Liver (tissue), 9 donors: ENCODE results near the gene RASGRP1. TPM values are rescaled to one million over a fixed set of nuclear protein-coding genes. Genes with fewer than 3 reads are reported as not detected.

Experiments
- DNase-seq: peaks from one replicate; pipeline ENCODE4 v3.0.0-alpha.2; 2017; ENCODE audit warnings: low spot score
- H3K27ac ChIP-seq, 2 donors: one replicate each; pipeline ENCODE4 v1.7.0; 2013; ENCODE audit warnings: inconsistent platforms in 2 of 2, low read length in 2 of 2, control low read depth in 1 of 2, low read depth in 1 of 2, mild to moderate bottlenecking in 1 of 2
- H3K27me3 ChIP-seq, 4 donors: one replicate each; pipeline versions ENCODE4 v1.6.1 to v1.7.0; 2013; ENCODE audit warnings: low read length in 3 of 4, inconsistent platforms in 1 of 4, mild to moderate bottlenecking in 1 of 4, moderate library complexity in 1 of 4; ENCODE audit not compliant: control insufficient read depth in 4 of 4, insufficient read depth in 4 of 4
- H3K36me3 ChIP-seq, 4 donors: one replicate each; pipeline versions ENCODE4 v1.6.1 to v1.7.0; 2013; ENCODE audit warnings: low read length in 3 of 4, mild to moderate bottlenecking in 3 of 4, low read depth in 1 of 4, moderate library complexity in 1 of 4; ENCODE audit not compliant: control insufficient read depth in 4 of 4, insufficient read depth in 3 of 4
- H3K4me1 ChIP-seq, 4 donors: one replicate each; pipeline versions ENCODE4 v1.6.1 to v1.7.0; 2013; ENCODE audit warnings: low read length in 3 of 4, mild to moderate bottlenecking in 3 of 4, moderate library complexity in 1 of 4; ENCODE audit not compliant: control insufficient read depth in 4 of 4, insufficient read depth in 4 of 4
- H3K4me3 ChIP-seq, 3 donors: one replicate each; pipeline versions ENCODE4 v1.6.1 to v1.7.0; 2013; ENCODE audit warnings: low read length in 3 of 3, control low read depth in 1 of 3, low read depth in 1 of 3, mild to moderate bottlenecking in 1 of 3
- H3K9ac ChIP-seq, 2 donors: one replicate each; pipeline ENCODE4 v1.7.0; 2013; ENCODE audit warnings: low read length in 2 of 2, mild to moderate bottlenecking in 2 of 2, moderate library complexity in 2 of 2, control low read depth in 1 of 2, low read depth in 1 of 2
- H3K9me3 ChIP-seq, 4 donors: one replicate each; pipeline versions ENCODE4 v1.6.1 to v1.7.0; 2013; ENCODE audit warnings: low read length in 3 of 4; ENCODE audit not compliant: control insufficient read depth in 4 of 4
- ATF3 ChIP-seq: IDR thresholded peaks from 2 replicates; pipeline ENCODE4 v1.6.1; 2016; ENCODE audit warnings: antibody characterized with exemption
- FOXA1 ChIP-seq: IDR thresholded peaks from 2 replicates; pipeline ENCODE4 v1.6.1; 2016; ENCODE audit warnings: antibody characterized with exemption
- FOXA2 ChIP-seq: IDR thresholded peaks from 2 replicates; pipeline ENCODE4 v1.6.1; 2016; ENCODE audit warnings: antibody characterized with exemption
- GABPA ChIP-seq, 2 donors: IDR thresholded peaks in 1 of 2; conservative IDR thresholded peaks in 1 of 2; 2 replicates each; pipeline ENCODE4 v1.6.1; 2016; ENCODE audit warnings: antibody characterized with exemption in 2 of 2, mild to moderate bottlenecking in 1 of 2, moderate library complexity in 1 of 2
- HNF4A ChIP-seq, 2 donors: conservative IDR thresholded peaks; 2 replicates each; pipeline ENCODE4 v1.6.1; 2016; ENCODE audit warnings: antibody characterized with exemption in 2 of 2, mild to moderate bottlenecking in 2 of 2
- HNF4G ChIP-seq: IDR thresholded peaks from 2 replicates; pipeline ENCODE4 v1.6.1; 2016; ENCODE audit warnings: antibody characterized with exemption
- JUND ChIP-seq, 2 donors: IDR thresholded peaks; 2 replicates each; pipeline ENCODE4 v1.6.1; 2016; ENCODE audit warnings: antibody characterized with exemption in 2 of 2
- NR2F2 ChIP-seq: IDR thresholded peaks from 2 replicates; pipeline ENCODE4 v1.6.1; 2016; ENCODE audit warnings: antibody characterized with exemption
- SP1 ChIP-seq: IDR thresholded peaks from 2 replicates; pipeline ENCODE4 v1.6.1; 2018; ENCODE audit warnings: antibody characterized with exemption, mild to moderate bottlenecking
- TAF1 ChIP-seq: conservative IDR thresholded peaks from 2 replicates; pipeline ENCODE4 v1.6.1; 2016; ENCODE audit warnings: antibody characterized with exemption, mild to moderate bottlenecking
- YY1 ChIP-seq: IDR thresholded peaks from 2 replicates; pipeline ENCODE4 v1.6.1; 2016; ENCODE audit warnings: antibody characterized with exemption, mild to moderate bottlenecking
- ZBTB33 ChIP-seq: IDR thresholded peaks from 2 replicates; pipeline ENCODE4 v1.6.1; 2016; ENCODE audit warnings: antibody characterized with exemption
- WGBS: extraction: QIAGEN DNeasy Blood & Tissue Kit; methylation state at CpG from one replicate; pipeline ENCODE4 v1.1.7; 2013; 5-methylcytosine and 5-hydroxymethylcytosine counted together
- polyA plus RNA-seq, 2 donors: library from polyadenylated mRNA; stranded (reverse) in 1 of 2; unstranded in 1 of 2; fragments of 200-250 nt in 1 of 2; fragments of >200 nt in 1 of 2; fragmentation: Nextera tagmentation in 1 of 2; extraction: Ambion mirVana in 1 of 2; gene quantifications; one replicate each; pipeline versions ENCODE4 v1.2.1 to v1.2.3, GENCODE V29; 2013 to 2015
- total RNA-seq, 2 donors: library from RNA; depleted of rRNA; stranded (reverse); fragments of >200 nt; gene quantifications; one replicate each; pipeline ENCODE4 v1.2.3, GENCODE V29; 2014
- TF ChIP-seq, protein P1 (sequence below): IDR thresholded peaks from 2 replicates; pipeline ENCODE4 v1.6.1; 2016; ENCODE audit warnings: antibody characterized with exemption, mild to moderate bottlenecking
- TF ChIP-seq, protein P2 (sequence below): fragments of 150-350 bp; IDR thresholded peaks from 2 replicates; pipeline ENCODE4 v1.5.1; 2017; ENCODE audit warnings: improper control_type of control experiment, low read depth, low read length; ENCODE audit not compliant: missing input control
- TF ChIP-seq, protein P3 (sequence below): IDR thresholded peaks from 2 replicates; pipeline ENCODE4 v1.6.1; 2016; ENCODE audit warnings: antibody characterized with exemption
- donor health status: healthy.
- donor health status: healthy.
- donor health status: healthy.
- donor health status: healthy.
- donor health status: healthy.

RASGRP1 gene
- total and polyA plus RNA-seq, 4 donors, result 0.17 to 0.75 (median 0.47) TPM

DNA sequence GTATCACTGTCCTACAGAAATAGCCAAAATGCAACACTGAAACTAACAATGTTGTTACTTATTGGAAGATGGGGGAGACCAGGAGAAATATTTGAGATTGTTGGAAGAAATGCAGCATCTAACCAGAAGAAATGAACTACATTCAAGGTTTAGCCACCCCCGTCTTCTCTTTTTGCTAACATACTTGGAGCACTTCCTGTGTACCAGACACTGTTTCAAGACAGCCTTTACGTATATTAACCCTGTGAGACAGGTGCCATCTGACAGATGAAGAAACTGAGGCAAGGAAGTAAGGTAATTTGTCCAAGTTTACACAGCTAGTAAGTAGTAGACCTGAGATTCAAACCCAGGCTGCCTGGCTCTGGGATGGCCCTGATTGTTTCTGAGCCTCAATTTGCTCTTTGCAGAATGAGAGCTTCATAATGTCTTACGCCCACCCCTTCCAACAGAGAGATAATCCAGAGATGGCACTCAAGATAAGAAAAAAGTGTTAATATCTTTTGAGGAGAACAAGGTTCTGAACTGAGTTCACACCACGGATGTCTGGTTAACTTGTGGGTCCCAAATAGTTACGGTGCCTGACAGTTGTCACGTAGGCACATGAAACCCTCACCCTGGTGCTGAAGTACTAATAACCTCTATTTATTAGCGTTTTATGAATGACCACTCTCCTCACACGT lies 26.1 kb downstream of the RASGRP1 start (continued):
- TF ChIP-seq, protein P1, sequence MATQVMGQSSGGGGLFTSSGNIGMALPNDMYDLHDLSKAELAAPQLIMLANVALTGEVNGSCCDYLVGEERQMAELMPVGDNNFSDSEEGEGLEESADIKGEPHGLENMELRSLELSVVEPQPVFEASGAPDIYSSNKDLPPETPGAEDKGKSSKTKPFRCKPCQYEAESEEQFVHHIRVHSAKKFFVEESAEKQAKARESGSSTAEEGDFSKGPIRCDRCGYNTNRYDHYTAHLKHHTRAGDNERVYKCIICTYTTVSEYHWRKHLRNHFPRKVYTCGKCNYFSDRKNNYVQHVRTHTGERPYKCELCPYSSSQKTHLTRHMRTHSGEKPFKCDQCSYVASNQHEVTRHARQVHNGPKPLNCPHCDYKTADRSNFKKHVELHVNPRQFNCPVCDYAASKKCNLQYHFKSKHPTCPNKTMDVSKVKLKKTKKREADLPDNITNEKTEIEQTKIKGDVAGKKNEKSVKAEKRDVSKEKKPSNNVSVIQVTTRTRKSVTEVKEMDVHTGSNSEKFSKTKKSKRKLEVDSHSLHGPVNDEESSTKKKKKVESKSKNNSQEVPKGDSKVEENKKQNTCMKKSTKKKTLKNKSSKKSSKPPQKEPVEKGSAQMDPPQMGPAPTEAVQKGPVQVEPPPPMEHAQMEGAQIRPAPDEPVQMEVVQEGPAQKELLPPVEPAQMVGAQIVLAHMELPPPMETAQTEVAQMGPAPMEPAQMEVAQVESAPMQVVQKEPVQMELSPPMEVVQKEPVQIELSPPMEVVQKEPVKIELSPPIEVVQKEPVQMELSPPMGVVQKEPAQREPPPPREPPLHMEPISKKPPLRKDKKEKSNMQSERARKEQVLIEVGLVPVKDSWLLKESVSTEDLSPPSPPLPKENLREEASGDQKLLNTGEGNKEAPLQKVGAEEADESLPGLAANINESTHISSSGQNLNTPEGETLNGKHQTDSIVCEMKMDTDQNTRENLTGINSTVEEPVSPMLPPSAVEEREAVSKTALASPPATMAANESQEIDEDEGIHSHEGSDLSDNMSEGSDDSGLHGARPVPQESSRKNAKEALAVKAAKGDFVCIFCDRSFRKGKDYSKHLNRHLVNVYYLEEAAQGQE, result no peak
- no peak for TF ChIP-seq GABPA (IDR thresholded peaks at IDR 0.05 in 1 of 2, conservative IDR thresholded peaks at IDR 0.05 in 1 of 2)
- TF ChIP-seq HNF4A (conservative IDR thresholded peaks at IDR 0.05), result no peak

- 72% methylated on average over 3 of the region's 3 CpGs for WGBS
- TF ChIP-seq TAF1, result no peak
- no peak for TF ChIP-seq FOXA1
- TF ChIP-seq, protein P2, sequence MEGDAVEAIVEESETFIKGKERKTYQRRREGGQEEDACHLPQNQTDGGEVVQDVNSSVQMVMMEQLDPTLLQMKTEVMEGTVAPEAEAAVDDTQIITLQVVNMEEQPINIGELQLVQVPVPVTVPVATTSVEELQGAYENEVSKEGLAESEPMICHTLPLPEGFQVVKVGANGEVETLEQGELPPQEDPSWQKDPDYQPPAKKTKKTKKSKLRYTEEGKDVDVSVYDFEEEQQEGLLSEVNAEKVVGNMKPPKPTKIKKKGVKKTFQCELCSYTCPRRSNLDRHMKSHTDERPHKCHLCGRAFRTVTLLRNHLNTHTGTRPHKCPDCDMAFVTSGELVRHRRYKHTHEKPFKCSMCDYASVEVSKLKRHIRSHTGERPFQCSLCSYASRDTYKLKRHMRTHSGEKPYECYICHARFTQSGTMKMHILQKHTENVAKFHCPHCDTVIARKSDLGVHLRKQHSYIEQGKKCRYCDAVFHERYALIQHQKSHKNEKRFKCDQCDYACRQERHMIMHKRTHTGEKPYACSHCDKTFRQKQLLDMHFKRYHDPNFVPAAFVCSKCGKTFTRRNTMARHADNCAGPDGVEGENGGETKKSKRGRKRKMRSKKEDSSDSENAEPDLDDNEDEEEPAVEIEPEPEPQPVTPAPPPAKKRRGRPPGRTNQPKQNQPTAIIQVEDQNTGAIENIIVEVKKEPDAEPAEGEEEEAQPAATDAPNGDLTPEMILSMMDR, result no peak
- no peak for TF ChIP-seq ATF3
- TF ChIP-seq YY1, result no peak
- TF ChIP-seq FOXA2, result no peak
- no peak for TF ChIP-seq GABPA (IDR thresholded peaks at IDR 0.05 in 1 of 2, conservative IDR thresholded peaks at IDR 0.05 in 1 of 2)
- TF ChIP-seq HNF4A (conservative IDR thresholded peaks at IDR 0.05), result no peak
- TF ChIP-seq, protein P3, sequence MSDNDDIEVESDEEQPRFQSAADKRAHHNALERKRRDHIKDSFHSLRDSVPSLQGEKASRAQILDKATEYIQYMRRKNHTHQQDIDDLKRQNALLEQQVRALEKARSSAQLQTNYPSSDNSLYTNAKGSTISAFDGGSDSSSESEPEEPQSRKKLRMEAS, result no peak
- DNase-seq, result no peak
- H3K27me3 ChIP-seq, result peaks cover 0 to 4% (median 0%) of the 10 kb centered on the region in 4 donors
- H3K4me3 ChIP-seq, result no peak overlapping the region
- no peaks in the 10 kb centered on the region for H3K4me1 ChIP-seq
- H3K9ac ChIP-seq, result no peak overlapping the region
- H3K36me3 ChIP-seq, result no peaks in the 10 kb centered on the region
- H3K27ac ChIP-seq, result no peak overlapping the region
- no peaks in the 10 kb centered on the region for H3K9me3 ChIP-seq
Observed at GRCh38 chr15:38536201-38536676, 28.4 kb downstream of the RASGRP1 start.

DNA sequence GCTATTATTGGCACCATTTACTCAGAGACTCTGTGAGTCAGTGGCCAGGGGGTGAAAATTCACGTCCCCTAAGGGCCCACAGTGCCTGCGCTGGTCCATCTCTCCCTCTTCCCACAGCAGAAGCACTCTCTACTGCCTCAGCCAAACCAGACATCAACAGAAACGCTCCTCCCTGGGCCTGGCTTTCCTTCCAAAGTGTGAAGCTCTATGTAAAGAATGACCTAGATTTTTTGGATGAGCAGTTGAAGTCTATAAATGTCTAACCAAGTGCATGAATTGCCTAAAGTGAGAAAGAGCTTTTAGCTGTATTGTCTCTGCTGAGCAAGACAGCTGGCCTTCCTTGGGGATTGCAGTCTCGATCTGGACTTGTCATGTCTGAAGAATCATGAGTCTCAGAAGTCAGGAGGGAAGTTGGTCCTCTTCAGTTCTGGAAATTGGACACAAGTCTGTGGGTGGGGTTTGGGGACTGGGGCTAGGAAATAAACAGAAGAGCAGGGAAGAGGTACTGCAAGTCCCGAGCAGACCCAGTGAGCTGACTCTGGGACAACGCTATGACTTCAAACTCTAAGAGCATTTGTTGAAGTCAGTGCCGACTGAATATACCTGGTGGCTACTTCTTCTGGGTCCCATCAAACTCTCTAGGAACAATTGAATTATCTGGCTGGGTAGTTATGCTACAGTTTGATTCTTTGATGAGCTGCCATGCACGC lies 29.0 kb downstream of the RASGRP1 start:
- Histone ChIP-seq H3K36me3 (no peaks in the 10 kb centered on the region), H3K9me3 (no peaks in the 10 kb centered on the region), H3K27ac (no peak overlapping the region), H3K4me3 (no peak overlapping the region), H3K27me3 (peaks cover 0 to 4% (median 0%) of the 10 kb centered on the region in 4 donors), H3K4me1 (no peaks in the 10 kb centered on the region), H3K9ac (no peak overlapping the region)
- WGBS, result 84% methylated on average over 8 of the region's 8 CpGs
- TF ChIP-seq HNF4G (no peak), SP1 (no peak), HNF4A (conservative IDR thresholded peaks at IDR 0.05) (no peak), YY1 (no peak), JUND (IDR thresholded peaks at IDR 0.05) (no peak), ZBTB33 (no peak), NR2F2 (no peak), FOXA1 (no peak)
- TF ChIP-seq, protein P3, result no peak
- DNase-seq, result no peak
